Caki2 (cell line): ENCODE measurements around the gene LCP1. TPM values are rescaled to one million over a fixed set of nuclear protein-coding genes. Genes with fewer than 3 reads are reported as not detected.

Source experiments
- DNase-seq: peaks from one replicate; pipeline ENCODE4 v3.0.0-alpha.2; 2015; ENCODE audit warnings: low read depth
- in situ Hi-C: cut with HindIII; loops from 2 replicates; pipeline ENCODE4 v1.10.0; 2016; ENCODE audit warnings: low sequenced_read_pairs, low pct_unique_long_range_greater_than_20kb, mixed read lengths
- total RNA-seq: library from RNA; depleted of rRNA; stranded (reverse); fragments of >200 nt; shearing (Covaris generic); gene quantifications from 2 replicates; pipeline ENCODE4 v1.2.3, GENCODE V29; 2014; ENCODE audit warnings: low replicate concordance

LCP1 gene
- total RNA-seq, 1 experiment from 2014 or later, result not detected

GRCh38 chr13:46137627-46138317 is 44.2 kb downstream of the LCP1 start:
- DNase-seq, result no peak
- in situ Hi-C loops, result no loop called here

- no peak for DNase-seq
- in situ Hi-C loops, result no loop called here
Observed at GRCh38 chr13:46136688-46137087, 45.3 kb downstream of the LCP1 start.

- no peak for DNase-seq
- in situ Hi-C loops, result no loop called here
Observed at GRCh38 chr13:46134961-46135522, 46.9 kb downstream of the LCP1 start.

GRCh38 chr13:46134494-46134893 is 47.5 kb downstream of the LCP1 start:
- in situ Hi-C loops, result no loop called here
- no peak for DNase-seq

GRCh38 chr13:46132109-46132508 is 49.9 kb downstream of the LCP1 start:
- in situ Hi-C loops, result no loop called here
- no peak for DNase-seq

- in situ Hi-C loops, result no loop called here
- DNase-seq, result no peak
Observed at GRCh38 chr13:46131705-46132104, 50.3 kb downstream of the LCP1 start.

GRCh38 chr13:46129955-46130618 is 51.9 kb downstream of the LCP1 start:
- in situ Hi-C loops, result no loop called here

GRCh38 chr13:46129124-46129523 is 52.9 kb downstream of the LCP1 start:
- in situ Hi-C loops, result no loop called here
- no peak for DNase-seq

More at GRCh38 chr13:46129955-46130618, 51.9 kb downstream of the LCP1 start:
- DNase-seq, result no peak

- in situ Hi-C loops, result no loop called here
- DNase-seq, result no peak
Observed at GRCh38 chr13:46127358-46128023, 54.5 kb downstream of the LCP1 start.

GRCh38 chr13:46126552-46127357 is 55.2 kb downstream of the LCP1 start:
- in situ Hi-C loops, result no loop called here
- peak; percentile 35 for DNase-seq

GRCh38 chr13:46126056-46126455 is 55.9 kb downstream of the LCP1 start:
- in situ Hi-C loops, result no loop called here
- no peak for DNase-seq

- DNase-seq, result no peak
- in situ Hi-C loops, result no loop called here
Observed at GRCh38 chr13:46124967-46125933, 56.7 kb downstream of the LCP1 start.

GRCh38 chr13:46124531-46124966 is 57.4 kb downstream of the LCP1 start:
- in situ Hi-C loops, result no loop called here
- DNase-seq, result no peak

- no peak for DNase-seq
- in situ Hi-C loops, result no loop called here
Observed at GRCh38 chr13:46122304-46122703, 59.7 kb downstream of the LCP1 start.

- DNase-seq, result no peak
- in situ Hi-C loops, result no loop called here
Observed at GRCh38 chr13:46121597-46122163, 60.3 kb downstream of the LCP1 start.

GRCh38 chr13:46121033-46121432 is 60.9 kb downstream of the LCP1 start:
- in situ Hi-C loops, result no loop called here
- no peak for DNase-seq
